GM23338 (cell line): Measurements from ENCODE around the gene AOPEP.

ENCODE experiments used
- CTCF ChIP-seq, 2 experiments: fragments of 200-600 bp in 1 of 2; sonication (generic) in 1 of 2; conservative IDR thresholded peaks; 2 replicates each; pipeline versions ENCODE4 v1.5.1 to v1.6.1; 2016 to 2017; ENCODE audit warnings: antibody characterized with exemption in 2 of 2, low read depth in 2 of 2, mild to moderate bottlenecking in 2 of 2, moderate library complexity in 1 of 2
- POLR2AphosphoS5 ChIP-seq: IDR thresholded peaks from 2 replicates; pipeline ENCODE4 v1.6.1; 2016; ENCODE audit warnings: antibody characterized with exemption, low read depth
- REST ChIP-seq: IDR thresholded peaks from one replicate; pipeline ENCODE4 v1.6.1; 2018; ENCODE audit warnings: antibody characterized with exemption; ENCODE audit not compliant: unreplicated experiment

GRCh38 chr9:94680621-94681020 is 45.9 kb upstream of the AOPEP start:
- no peak for TF ChIP-seq POLR2AphosphoS5
- no peak for TF ChIP-seq CTCF (conservative IDR thresholded peaks at IDR 0.05; ENCODE audit: low read depth in 2 of 2)
- TF ChIP-seq REST = no peak
